ENCODE measurements around the gene GOLGA6L10. TPM values are rescaled to one million over a fixed set of nuclear protein-coding genes. Genes with fewer than 3 reads are reported as not detected.
"Not testable (repeated sequence)": the region's sequence is repeated elsewhere in the genome, so short reads cannot be mapped to it uniquely, and the experiment has no call there.

Gene GOLGA6L10
- total RNA-seq, 1 experiment from 2014 or later: 0.25 TPM

DNA sequence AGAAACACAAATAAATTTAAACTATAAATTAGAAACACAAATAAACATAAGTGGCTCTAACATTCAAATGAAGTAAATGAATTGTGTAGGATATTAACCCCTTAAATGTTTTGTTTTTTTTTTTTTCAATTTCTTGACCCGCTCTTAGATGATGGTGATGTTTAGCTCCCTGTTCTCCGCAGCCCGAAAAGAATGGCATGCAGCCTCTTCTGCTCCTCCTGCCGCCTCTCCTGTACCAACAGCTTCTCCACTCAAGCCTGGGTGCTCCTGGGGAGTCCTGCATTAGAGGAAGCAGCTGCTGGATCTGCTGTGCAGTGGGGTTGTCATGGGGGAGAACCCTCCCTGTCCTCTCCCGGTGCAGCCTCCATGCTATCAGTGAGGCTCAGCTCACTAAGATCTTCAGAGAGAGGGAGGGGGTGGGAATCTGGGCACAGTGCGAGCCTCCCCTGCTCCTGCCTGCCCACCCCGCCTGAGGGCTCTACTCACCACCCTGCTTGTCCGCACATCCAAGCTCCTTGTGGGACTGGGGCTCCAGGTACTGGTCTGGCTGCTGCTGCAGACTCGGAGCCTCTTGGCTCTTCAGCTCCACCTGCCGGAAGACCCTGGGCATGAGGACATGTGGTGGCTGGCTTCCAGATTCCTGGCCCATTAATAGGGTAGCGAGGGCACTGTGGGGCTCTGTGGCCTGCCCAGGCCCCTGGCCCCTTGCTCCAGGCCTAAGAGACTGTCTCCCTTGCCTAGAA is 6.5 kb downstream of the GOLGA6L10 start:
- DNase-seq (ENCODE audit: low read depth): not testable (repeated sequence)

DNA sequence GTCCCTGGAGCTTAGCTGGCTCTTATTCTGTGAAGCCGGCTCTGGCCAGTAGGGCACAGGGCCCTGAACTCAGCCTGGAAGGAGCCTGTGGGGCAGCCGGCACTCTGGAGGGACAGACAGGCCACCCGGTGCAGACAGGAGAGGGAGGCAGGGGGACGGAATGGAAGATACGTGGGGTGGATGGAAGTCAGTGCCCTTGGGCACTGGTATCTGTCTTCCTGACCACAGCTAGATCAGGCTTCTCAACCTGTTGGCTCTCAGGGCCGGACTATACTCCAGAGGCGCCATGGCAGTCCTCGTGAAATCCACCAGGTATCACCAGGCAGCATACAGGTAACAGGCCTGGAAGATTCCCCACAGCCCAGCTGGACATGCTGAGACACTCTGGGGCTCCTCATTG is 10.7 kb downstream of the GOLGA6L10 start:
- DNase-seq (ENCODE audit: low read depth): not testable (repeated sequence)

DNA sequence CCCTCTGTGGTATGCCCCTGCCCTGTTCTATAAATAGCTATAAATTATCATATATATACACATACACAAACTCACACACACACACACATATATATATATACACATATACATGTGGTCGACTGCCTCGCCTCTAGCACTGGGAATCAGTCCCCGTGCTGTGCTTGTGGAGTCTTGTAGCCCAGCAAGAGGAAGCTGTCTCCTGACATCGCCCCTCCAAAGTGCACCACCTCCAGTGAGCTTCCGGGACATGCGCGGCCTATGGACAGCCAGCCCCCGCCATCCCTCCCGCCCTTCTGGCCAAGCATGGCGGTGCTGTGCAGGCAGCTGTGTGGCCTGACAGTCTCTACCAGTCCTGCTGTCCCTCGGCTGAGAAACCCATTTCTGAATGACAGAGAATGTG is 11.2 kb downstream of the GOLGA6L10 start:
- not testable (repeated sequence) for DNase-seq (ENCODE audit: low read depth)

DNA sequence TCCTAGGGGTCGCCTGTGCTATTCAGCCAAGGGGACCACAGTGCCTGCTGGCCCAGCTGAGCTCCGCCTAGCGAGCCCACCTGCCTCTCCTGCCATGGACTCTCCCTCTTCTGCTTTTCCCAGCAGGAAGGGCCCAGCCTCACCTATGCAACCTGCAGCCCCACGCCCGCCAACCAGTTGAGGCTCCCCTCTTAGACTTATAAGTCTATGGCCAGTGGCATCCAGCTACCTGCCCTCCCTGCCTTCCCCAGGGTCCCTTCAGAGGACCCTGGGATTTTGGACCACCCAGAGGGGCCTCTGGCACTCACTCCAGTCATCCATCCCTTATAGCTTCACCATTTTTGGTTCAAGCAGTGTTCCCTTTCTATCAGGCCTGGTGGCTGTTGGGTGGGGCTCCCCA is 12.2 kb downstream of the GOLGA6L10 start:
- not testable (repeated sequence) for DNase-seq (ENCODE audit: low read depth)

DNA sequence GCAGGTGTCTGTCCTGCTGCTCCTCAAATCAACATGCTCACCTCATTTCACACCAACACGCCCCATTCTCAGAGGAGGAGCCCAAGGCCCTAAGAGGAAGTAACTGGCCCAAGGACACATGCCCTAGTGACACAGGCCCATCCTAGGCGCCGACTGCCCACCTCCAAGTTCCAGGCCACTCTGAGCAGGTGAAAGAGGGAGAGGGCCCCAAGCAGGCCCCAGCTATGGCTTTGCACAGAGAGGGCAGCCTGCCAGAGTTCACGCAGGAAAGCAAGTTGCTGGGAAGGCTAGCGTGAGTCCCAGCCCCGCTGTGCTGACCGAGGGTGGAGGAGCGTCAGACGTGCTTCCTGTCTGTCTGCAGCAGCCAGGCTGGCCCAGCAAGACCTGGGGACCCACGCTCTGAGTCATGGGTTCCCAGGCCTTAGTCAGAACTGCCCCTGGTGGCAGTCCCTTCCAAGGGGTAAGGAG is 13.1 kb downstream of the GOLGA6L10 start:
- DNase-seq (ENCODE audit: low read depth): peak; percentile 46

DNA sequence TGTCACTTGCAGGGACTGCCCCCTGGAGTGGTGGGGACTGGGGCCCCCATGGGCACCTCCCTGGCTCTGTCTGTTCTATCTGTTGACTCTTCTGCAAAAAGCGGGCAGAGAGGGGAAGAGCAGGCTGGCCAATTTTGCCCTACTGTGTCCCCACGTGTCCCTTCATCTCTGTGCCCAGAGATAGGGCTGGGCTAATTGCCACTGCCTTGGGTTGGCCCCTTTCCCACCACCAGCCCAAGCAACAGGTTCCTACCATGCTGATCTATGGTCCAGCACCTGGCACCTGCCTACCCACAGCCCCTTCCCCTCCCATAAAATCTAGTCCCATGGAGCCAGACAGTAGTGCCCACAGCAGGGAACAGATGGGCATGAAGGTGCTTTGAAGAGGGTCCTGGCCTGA is 14.3 kb downstream of the GOLGA6L10 start:
- DNase-seq (ENCODE audit: low read depth): not testable (repeated sequence)

DNA sequence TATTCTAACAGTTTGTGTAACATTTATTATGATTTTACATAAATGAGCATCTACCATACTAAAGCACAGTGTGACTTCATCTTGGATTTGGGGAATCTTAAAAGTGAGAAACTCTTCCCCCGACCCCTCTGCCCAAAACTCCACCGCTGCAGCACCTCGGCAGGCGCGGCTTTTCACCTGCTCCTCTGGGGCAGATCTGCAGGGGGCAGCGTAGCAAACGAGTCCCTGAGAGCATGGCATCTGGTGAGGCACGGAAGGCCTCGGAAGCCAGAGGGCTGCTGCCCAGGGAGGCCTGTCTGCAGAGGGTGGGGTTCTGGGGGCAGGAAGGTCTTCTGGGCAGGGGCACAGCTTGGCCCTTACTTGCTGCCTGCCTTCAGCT is 14.7 kb downstream of the GOLGA6L10 start:
- not testable (repeated sequence) for DNase-seq (ENCODE audit: low read depth)

DNA sequence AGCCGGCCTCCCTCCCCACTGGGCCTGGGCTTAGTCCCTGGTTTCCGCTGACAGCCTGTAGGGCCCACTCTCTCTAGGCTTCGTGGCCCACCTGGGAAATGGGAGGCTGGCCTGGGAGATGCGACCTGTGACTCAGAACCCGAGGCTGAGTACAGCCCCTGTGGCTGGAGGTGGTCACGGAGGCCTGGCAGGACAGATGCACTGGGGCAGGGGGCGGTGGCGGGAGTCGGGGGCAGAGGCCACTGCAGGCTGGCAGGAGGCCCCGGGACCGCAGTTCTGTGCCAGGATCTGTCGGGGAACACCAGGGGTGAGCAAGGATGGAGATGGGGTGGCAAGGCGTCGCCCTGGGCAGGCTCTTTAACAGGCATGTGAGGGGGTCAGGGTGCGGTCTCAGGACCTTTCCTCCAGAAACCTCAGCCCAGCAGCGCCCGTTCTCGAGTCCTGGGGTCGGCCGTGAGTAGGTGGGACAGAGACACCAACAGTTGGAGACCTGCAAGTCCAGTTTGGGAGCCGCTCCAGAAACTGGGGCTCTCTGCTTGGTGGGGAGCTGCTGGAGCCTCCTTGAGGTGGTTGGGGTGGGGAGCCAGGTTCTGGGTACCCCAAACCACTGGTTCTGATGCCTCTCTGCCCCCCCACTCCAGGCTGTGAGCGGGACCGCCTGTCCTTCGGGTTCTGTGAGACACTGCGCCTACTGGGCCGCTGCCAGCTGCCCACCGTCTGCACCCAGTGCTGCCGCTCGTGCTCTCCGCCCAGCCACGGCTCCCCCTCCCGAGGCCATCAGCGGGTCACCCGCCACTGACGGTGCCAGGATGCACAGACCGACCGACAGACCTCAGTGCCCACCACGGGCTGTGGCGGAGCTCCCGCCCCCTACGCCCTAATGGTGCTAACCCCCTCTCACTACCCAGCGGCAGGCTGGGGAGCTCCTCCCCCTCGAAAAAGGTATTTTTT is 15.4 kb downstream of the GOLGA6L10 start:
- not testable (repeated sequence) for DNase-seq (ENCODE audit: low read depth)

DNA sequence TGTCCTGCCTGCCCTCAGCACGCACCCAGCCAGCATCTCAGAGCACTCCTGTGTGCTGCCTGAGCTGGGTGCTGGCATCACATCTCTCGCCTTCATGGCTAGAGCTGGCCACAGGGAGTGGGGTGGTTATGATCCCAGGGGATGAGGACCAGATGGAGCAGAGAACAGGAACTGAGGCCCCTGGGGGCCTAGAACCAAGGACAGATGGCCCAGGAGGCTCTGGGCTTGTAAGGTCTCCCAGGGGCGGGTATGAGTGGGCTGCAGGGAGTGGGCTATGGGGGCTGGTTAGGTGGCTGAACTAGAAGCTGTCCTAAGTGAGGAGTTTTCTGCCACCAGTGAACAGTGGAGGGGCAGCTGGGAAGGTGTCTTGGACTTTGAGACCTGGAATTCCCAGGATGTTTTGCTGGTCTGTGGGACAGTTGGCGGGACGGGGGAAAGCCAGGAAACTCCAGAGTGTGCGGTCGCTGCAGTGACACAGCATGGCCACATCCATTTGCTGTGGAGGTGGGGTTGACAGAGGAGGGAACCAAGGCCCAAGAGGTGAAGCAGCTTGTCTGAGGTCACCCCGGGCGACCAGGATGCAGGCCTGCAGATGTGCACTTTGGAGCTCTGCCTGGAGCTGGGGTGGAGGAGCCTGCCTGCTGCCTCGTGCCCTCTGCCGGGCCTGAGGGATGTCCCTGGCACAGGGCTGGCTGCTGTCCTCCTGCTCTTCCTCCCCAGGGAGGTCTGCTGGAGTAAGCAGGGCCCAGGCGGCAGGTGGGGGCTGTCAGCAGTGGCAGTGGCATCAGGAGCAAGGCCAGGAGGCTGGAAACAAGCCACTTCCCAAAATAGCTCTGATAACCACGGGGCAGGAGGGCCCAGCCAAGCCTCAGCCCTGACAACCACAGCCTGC is 16.3 kb downstream of the GOLGA6L10 start:
- DNase-seq (ENCODE audit: low read depth): not testable (repeated sequence)

DNA sequence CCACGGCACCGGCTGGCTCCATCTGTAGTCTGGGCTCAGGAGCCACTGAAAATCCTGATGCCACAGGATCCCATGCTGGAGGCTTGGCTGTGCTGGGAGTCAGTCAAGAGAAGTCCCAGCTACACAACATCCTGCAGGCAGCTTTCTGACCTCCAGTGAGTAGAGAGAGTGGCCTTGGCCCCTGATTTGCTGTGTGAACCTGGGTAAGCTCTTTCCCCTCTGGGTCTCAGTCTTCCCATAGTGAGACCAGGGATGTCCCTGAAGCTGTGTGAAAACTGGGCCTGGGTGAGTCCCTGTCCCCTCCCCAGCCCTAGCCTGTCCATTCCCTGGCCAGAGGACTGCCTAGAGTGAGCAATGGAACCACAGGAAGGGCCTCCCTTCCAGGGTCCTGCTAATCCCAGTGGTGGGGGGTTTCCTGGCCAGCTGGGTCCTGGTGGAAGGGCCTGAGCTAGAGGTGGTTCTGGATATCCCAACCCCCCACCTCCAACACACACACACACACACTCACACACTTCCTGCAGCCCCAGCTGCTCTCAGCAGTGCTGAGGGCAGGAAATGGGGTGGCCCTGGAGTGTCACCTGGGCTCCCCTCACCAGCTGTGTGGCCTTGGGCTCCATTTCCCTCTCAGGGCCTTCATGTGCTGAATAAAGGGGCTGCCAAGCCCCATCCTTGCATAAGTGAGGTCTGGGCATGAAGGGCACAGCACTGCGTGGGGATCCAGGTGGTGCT is 17.5 kb downstream of the GOLGA6L10 start:
- DNase-seq (ENCODE audit: low read depth): not testable (repeated sequence)

DNA sequence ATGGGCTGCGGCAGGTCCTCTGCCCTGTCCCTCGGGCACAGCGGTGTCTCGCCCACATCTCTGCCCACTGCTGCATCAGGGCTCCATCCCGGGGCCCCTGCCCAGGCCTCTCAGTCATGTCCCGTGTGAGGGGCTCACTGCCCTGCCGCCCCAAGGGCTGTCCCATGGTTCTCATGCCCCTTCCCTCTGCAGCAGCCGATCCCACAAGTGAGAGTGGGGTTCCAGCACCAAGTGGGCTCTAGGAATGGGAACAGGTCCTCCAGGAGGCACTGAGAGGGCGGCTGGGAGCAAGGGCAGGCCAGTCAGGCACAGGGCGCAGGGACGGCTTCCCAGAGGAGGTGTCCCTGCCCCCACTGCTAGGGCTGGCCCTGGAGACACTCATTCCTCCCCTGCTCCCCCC is 18.4 kb downstream of the GOLGA6L10 start:
- not testable (repeated sequence) for DNase-seq (ENCODE audit: low read depth)

DNA sequence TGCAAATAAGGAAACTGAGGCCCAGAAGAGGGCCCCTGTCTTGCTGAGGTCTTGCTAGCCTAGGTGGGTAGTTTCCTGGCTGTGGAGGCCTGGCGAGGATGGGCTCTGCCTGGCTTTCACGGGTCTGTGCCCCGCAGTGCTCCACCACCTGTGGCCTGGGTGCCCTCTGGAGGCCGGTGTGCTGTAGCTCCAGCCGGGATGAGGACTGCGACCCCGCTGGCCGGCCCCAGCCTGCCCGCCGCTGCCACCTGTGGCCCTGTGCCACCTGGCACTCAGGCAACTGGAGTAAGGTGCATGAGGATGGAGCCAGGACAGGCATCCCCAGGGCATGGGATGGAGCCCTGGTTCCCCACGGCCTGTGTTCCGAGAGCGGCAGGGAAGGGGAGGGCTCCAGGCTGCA is 20.2 kb downstream of the GOLGA6L10 start:
- DNase-seq (ENCODE audit: low read depth): not testable (repeated sequence)

DNA sequence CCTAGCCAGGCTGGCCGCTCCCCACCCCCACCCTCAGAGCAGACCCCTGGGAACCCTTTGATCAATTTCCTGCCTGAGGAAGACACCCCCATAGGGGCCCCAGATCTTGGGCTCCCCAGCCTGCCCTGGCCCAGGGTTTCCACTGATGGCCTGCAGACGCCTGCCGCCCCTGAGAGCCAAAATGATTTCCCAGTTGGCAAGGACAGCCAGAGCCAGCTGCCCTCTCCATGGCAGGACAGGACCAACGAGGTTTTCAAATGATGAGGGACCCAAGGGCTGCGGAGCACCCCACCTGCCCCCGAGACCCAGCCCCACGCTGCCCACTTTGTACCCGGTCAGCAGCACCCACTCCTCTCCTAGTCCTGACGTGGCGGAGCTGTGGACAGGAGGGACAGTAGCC is 21.9 kb downstream of the GOLGA6L10 start:
- DNase-seq (ENCODE audit: low read depth): not testable (repeated sequence)

DNA sequence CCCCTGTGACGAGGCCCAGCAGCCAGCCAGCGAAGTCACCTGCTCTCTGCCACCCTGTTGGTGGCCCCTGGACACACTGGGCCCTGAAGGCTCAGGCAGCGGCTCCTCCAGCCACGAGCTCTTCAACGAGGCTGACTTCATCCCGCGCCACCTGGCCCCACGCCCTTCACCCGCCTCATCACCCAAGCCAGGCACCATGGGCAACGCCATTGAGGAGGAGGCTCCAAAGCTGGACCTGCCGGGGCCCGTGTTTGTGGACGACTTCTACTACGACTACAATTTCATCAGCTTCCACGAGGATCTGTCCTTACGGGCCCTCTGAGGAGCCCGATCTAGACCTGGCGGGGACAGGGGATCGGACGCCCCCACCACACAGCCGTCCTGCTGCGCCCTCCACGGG is 22.4 kb downstream of the GOLGA6L10 start:
- DNase-seq (ENCODE audit: low read depth): not testable (repeated sequence)

DNA sequence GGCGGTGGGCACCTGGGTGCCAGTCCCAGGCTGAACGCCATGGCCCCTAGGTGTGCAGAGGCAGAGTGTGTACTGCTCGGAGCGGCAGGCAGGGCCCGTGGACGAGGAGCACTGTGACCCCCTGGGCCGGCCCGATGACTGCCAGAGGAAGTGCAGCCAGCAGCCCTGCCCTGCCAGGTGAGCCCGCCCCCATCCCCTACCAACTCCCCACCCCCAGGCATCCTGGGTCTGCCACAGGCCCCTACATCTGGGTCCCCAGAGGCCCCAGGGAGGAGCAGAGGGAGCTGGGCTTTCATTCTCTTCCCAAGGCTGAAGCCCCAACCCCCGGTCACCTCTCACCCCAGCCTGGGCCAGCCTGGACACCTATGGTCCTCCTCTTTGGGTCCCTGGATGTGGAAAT is 23.6 kb downstream of the GOLGA6L10 start:
- not testable (repeated sequence) for DNase-seq (ENCODE audit: low read depth)

DNA sequence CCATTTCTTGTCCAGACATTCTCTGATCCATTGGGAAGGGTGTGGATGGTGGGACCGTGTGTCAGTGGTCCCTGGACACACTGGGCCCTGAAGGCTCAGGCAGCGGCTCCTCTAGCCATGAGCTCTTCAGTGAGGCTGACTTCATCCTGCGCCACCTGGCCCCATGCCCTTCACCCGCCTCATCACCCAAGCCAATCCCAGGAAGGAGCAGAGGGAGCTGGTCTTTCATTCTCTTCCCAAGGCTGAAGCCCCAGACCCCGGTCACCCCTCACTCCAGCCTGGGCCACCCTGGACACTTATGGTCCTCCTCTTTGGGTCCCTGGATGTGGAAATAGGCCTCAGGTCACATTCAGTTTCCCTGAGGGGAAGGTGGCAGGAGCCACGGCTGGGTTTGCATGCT is 24.4 kb downstream of the GOLGA6L10 start:
- DNase-seq (ENCODE audit: low read depth): not testable (repeated sequence)

DNA sequence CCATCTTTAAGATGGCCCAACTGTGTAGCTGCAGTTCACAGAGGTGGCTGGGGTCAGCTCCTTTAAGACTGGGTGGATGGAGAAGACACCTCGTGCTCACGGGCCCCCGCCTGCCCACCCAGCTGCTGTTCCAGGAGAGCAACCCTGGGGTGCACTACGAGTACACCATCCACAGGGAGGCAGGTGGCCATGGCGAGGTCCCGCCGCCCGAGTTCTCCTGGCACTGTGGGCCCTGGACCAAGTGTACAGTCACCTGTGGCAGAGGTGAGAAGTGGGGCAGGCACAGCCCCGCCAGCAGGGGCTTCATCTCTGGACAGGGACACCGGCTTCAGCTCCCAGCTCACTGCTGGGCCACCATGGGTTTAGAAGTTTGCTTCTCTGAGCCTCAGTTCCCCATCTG is 26.8 kb downstream of the GOLGA6L10 start:
- DNase-seq (ENCODE audit: low read depth): not testable (repeated sequence)

DNA sequence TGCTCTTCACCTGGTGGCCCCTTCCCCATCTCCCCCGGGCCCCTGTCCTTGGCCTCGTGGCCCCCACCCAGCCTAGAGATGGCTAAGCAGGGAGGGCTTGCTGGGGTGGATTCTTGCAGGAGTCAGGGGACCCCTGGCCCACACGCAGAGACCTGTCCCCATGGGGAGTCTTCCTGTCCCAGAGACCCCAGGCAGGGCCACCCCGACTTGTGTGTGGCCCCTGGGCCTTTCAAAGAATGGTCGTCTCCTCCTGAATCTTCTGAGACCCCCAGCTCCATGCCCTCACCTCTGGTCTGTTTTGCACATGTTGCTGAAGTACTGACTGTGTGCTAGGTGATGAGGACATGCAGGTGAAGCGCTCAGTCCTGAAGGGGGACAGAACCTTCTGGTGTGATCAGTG is 28.4 kb downstream of the GOLGA6L10 start:
- DNase-seq (ENCODE audit: low read depth): not testable (repeated sequence)

DNA sequence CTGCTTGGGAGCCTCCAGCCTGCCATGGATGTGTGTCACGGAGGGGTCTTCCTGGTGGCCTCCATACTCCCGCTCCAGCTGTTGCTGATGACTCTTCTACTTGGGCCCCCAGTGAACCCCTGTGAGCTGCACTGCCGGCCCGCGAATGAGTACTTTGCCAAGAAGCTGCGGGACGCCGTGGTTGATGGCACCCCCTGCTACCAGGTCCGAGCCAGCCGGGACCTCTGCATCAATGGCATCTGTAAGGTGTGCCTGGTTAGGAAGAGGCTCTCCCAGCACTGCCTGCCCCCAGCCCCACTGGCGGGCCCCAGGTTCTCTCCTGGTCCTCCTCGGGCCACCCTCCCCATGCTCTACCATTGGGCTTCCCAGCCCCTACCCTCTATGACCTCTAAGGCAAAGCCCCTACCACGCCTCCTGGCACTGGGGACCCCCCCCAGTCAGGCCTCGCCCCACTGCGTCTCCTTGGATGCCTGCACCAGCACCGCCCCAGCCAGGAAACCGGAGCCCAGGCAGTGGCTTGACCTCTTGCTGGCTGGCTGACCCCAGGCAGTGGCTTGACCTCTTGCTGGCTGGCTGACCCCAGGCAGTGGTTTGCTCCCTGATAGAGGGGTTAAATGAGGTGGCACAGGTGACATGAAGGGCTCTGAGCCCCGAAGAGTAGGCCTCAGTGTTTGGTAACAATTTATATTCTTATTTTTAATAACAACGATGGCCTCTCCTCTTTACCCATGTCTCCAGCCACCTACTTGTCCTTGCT is 29.6 kb downstream of the GOLGA6L10 start:
- not testable (repeated sequence) for DNase-seq (ENCODE audit: low read depth)

DNA sequence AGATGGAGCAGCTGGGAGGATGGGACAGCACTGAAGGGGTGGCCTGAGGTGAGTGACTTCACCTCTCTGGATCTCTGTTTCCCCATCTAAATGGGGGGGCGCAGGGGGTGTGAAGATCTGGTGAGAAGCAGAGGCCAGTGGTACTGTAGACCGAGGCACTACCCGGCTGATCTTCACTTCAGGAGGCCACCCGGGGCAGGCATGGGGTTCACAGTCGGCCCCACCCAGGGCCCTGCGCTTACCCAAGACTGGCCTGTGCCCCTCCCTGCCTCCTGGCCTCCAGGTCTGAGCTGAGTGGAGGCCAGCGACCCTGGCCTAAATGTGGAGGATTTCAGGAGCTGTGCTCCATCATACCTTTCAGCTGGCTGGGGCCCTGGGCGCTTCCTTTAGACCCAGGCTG is 31.0 kb downstream of the GOLGA6L10 start:
- DNase-seq (ENCODE audit: low read depth): not testable (repeated sequence)
